ENCODE results near the gene SALL1.

The SALL1 gene

GRCh38 chr16:51150888-51151320, at the start of gene SALL1:
Gene SALL1, minus strand, starts transcription at chr16:51151270. Its CDS starts 29 bp downstream, at chr16:51151241.
- FAIRE-seq, result no peak

GRCh38 chr16:51200793-51201192, 49.7 kb upstream of the SALL1 start:
- FAIRE-seq, result no peak

GRCh38 chr16:51197953-51198748, 47.1 kb upstream of the SALL1 start:
- no peak for FAIRE-seq

- no peak for FAIRE-seq
Observed at GRCh38 chr16:51193879-51194278, 42.8 kb upstream of the SALL1 start.

- FAIRE-seq, result no peak
Observed at GRCh38 chr16:51184702-51185433, 33.8 kb upstream of the SALL1 start.

GRCh38 chr16:51181503-51181811, 30.4 kb upstream of the SALL1 start:
- peak; percentile 37 for FAIRE-seq

GRCh38 chr16:51180719-51181502, 29.8 kb upstream of the SALL1 start:
- no peak for FAIRE-seq

GRCh38 chr16:51175081-51175480, 24.0 kb upstream of the SALL1 start:
- FAIRE-seq, result no peak

- no peak for FAIRE-seq
Observed at GRCh38 chr16:51172368-51172767, 21.3 kb upstream of the SALL1 start.

- no peak for FAIRE-seq
Observed at GRCh38 chr16:51168755-51169154, 17.7 kb upstream of the SALL1 start.

- FAIRE-seq, result no peak
Observed at GRCh38 chr16:51167170-51167895, 16.3 kb upstream of the SALL1 start.

- FAIRE-seq, result no peak
Observed at GRCh38 chr16:51166541-51166940, 15.5 kb upstream of the SALL1 start.

- no peak for FAIRE-seq
Observed at GRCh38 chr16:51166091-51166490, 15.0 kb upstream of the SALL1 start.

GRCh38 chr16:51165043-51165442, 14.0 kb upstream of the SALL1 start:
- no peak for FAIRE-seq

GRCh38 chr16:51164574-51164973, 13.5 kb upstream of the SALL1 start:
- FAIRE-seq, result no peak

- FAIRE-seq, result no peak
Observed at GRCh38 chr16:51163894-51164566, 13.0 kb upstream of the SALL1 start.

GRCh38 chr16:51163366-51163765, 12.3 kb upstream of the SALL1 start:
- FAIRE-seq, result no peak

- peak; percentile 45 for FAIRE-seq
Observed at GRCh38 chr16:51161440-51162195, 10.5 kb upstream of the SALL1 start.

- FAIRE-seq, result no peak
Observed at GRCh38 chr16:51159865-51160264, 8.8 kb upstream of the SALL1 start.

- FAIRE-seq, result no peak
Observed at GRCh38 chr16:51159296-51159695, 8.2 kb upstream of the SALL1 start.

- no peak for FAIRE-seq
Observed at GRCh38 chr16:51157698-51158097, 6.6 kb upstream of the SALL1 start.

All from endometrium (tissue), 2 donors.